BLaER1 (cell line): ENCODE measurements around the gene DERA.
A peak's percentile ranks its signal among the peaks of the same experiment; 100 is the strongest.
"Not testable (repeated sequence)": the region's sequence is repeated elsewhere in the genome, so short reads cannot be mapped to it uniquely, and the experiment has no call there.

Experiments
- H3K27ac ChIP-seq: shearing (Covaris generic); formaldehyde crosslinking; 2 replicates; pipeline ENCODE4 v1.8.1; 2022
- H3K27me3 ChIP-seq: shearing (Covaris generic); formaldehyde crosslinking; 2 replicates; pipeline ENCODE4 v1.8.1; 2022
- H3K36me3 ChIP-seq: shearing (Covaris generic); formaldehyde crosslinking; 2 replicates; pipeline ENCODE4 v1.8.1; 2022
- H3K4me1 ChIP-seq: shearing (Covaris generic); formaldehyde crosslinking; 2 replicates; pipeline ENCODE4 v1.8.1; 2022
- H3K4me2 ChIP-seq: shearing (Covaris generic); formaldehyde crosslinking; 2 replicates; pipeline ENCODE4 v1.8.1; 2022
- H3K4me3 ChIP-seq: shearing (Covaris generic); formaldehyde crosslinking; 2 replicates; pipeline ENCODE4 v1.8.1; 2022
- H3K9ac ChIP-seq: shearing (Covaris generic); formaldehyde crosslinking; 2 replicates; pipeline ENCODE4 v1.8.1; 2022
- H3K9me3 ChIP-seq: shearing (Covaris generic); formaldehyde crosslinking; 2 replicates; pipeline ENCODE4 v1.8.1; 2022
- H4K20me1 ChIP-seq: shearing (Covaris generic); formaldehyde crosslinking; 2 replicates; pipeline ENCODE4 v1.8.1; 2022
- Cebpa-rat ChIP-seq: shearing (Covaris generic); IDR thresholded peaks from 2 replicates; pipeline ENCODE4 v1.8.1; 2022

DERA gene

DNA sequence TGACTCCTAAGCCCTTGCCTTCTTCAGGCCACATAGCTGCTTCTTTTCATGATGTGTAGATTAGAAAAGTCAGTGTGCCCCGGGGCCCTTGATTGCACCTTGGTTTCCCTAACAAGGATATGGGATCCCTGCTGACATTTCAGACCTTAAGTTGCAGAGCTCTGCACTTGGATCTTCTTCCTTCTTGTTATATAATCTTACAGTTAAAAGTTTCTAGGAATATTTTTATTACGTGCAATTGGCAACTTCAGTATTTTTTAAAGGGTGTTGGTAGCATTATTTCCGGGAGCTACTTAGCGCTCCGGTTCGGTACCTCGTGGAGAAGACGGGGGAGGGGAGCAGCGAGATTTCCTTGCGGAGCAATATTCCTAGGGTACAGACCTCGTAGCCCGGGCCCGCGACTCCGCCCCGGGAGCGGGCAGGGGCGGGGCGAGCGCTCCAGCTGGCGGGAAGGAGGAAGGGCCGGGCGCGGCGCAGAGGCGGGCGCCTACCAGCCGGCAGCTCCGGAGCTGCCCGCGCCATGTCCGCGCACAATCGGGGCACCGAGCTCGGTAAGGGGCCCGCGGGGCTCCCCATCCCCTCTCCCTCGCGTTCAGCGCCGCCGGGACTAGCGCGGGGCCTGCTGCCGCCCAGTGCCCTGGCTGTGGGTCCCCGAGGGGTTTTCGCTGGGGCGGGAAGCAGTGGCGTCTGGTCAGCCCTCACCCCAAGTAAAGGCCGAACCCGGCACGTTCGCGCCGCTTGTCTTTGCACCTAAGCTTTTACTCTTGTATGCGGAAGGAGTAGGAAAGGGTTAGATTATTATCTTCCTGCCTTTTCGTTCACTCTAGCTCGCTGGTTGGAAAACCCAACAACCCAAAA, at the start of gene DERA:
DERA (plus strand) TSS at position 469 of the 858 bp plus-strand sequence; CDS start at position 521, 52 bp downstream.
- Histone ChIP-seq H3K36me3 (peaks cover 11% of the 10 kb centered on the region), H3K4me3 (peak within 1 kb of the TSS; percentile 79), H4K20me1 (no peaks in the 10 kb centered on the region), H3K27ac (peak within 1 kb of the TSS; percentile 93), H3K4me2 (peak within 1 kb of the TSS; percentile 78), H3K9ac (peak within 1 kb of the TSS; percentile 93), H3K4me1 (peaks cover 13% of the 10 kb centered on the region), H3K27me3 (no peaks in the 10 kb centered on the region), H3K9me3 (no peaks in the 10 kb centered on the region)
- TF ChIP-seq Cebpa-rat = no peak

- Histone ChIP-seq H3K9ac (no peak overlapping the region), H3K9me3 (no peaks in the 10 kb centered on the region), H3K27ac (no peak overlapping the region), H3K4me3 (no peak overlapping the region), H3K4me1 (peaks cover 28% of the 10 kb centered on the region), H3K27me3 (no peaks in the 10 kb centered on the region), H3K36me3 (no peaks in the 10 kb centered on the region), H3K4me2 (no peak overlapping the region), H4K20me1 (no peaks in the 10 kb centered on the region)
- TF ChIP-seq Cebpa-rat = no peak
These were observed 49.7 kb upstream of the DERA start for GRCh38 chr12:15861404-15861803.

DNA sequence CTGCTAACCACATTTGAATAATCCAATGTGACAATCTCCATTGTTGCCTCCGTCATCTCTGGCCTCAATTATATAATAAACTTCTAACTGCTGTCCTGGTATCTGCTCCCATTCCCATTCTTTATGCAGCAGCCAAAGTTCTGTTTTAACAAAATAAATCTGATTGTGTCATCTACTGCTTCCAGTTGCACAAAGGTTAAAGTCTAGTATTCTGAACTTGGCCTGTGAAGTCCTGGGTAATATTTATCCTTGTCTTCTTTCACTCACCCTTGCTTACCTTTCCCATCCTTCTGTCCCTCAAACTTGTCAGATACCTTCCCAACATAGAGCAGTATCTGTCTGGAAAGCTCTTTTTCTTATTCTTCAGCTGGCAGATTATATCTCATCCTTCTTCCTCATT, 48.3 kb upstream of the DERA start:
- H3K36me3 ChIP-seq = no peaks in the 10 kb centered on the region
- H3K9ac ChIP-seq = no peak overlapping the region
- H3K9me3 ChIP-seq = no peaks in the 10 kb centered on the region
- H3K4me2 ChIP-seq = no peak overlapping the region
- H3K27ac ChIP-seq = no peak overlapping the region
- H3K4me3 ChIP-seq = no peak overlapping the region
- TF ChIP-seq Cebpa-rat = no peak
- peaks cover 28% of the 10 kb centered on the region for H3K4me1 ChIP-seq
- H4K20me1 ChIP-seq = no peaks in the 10 kb centered on the region
- no peaks in the 10 kb centered on the region for H3K27me3 ChIP-seq

DNA sequence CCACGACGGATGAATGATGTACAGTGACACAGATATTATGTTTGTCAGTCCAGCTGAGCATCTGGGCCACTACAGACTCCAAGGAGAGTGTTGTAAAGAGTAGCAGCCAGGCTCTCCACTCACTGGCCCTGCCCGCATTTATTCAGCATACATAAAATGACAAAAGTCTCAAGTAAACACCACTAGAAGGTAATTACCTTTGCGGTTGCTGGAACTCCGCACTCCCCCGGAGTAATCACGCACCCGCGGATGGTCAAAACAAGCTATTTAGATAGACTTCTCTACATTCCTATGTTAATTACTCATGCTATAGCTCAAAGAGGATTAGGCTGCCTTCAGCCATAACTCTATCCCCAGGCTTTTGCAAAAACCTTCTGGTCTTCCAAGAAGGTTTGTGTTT, 47.8 kb upstream of the DERA start:
- Histone ChIP-seq H3K4me1 (peaks cover 26% of the 10 kb centered on the region), H3K36me3 (no peaks in the 10 kb centered on the region), H3K9me3 (no peaks in the 10 kb centered on the region), H3K27ac (no peak overlapping the region), H3K27me3 (no peaks in the 10 kb centered on the region), H3K9ac (no peak overlapping the region), H3K4me3 (no peak overlapping the region), H4K20me1 (no peaks in the 10 kb centered on the region), H3K4me2 (peak overlapping the region; percentile 54)
- TF ChIP-seq Cebpa-rat = no peak

GRCh38 chr12:15863984-15864383, 47.1 kb upstream of the DERA start:
- TF ChIP-seq Cebpa-rat = no peak
- Histone ChIP-seq H3K4me2 (peak overlapping the region; percentile 54), H4K20me1 (no peaks in the 10 kb centered on the region), H3K27ac (no peak overlapping the region), H3K36me3 (no peaks in the 10 kb centered on the region), H3K9ac (no peak overlapping the region), H3K4me3 (no peak overlapping the region), H3K9me3 (peaks cover 2% of the 10 kb centered on the region; the same call in 1 of the 2 replicates), H3K4me1 (peaks cover 20% of the 10 kb centered on the region), H3K27me3 (no peaks in the 10 kb centered on the region)

DNA sequence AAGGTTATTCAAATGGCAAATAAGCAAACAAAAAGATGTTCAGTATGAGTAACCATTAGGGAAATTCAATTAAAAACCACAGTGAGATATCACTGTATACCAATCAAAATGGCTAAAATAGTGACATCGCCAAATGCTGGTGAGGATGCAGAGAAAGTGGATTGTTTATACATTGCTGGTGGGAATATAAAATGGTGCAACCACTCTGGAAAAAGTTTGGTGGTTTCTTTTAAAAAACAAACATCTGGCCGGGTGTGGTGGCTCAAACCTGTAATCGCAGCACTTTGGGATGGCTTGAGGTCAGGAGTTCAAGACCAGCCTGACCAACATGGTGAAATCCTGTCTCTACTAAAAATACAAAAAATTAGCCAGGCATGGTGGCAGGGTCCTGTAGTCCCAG, 42.9 kb upstream of the DERA start:
- Histone ChIP-seq H3K9ac (no peak overlapping the region), H3K36me3 (no peaks in the 10 kb centered on the region), H3K4me2 (no peak overlapping the region), H3K9me3 (peaks cover 4% of the 10 kb centered on the region; the same call in 1 of the 2 replicates), H3K4me3 (no peak overlapping the region), H3K27ac (no peak overlapping the region), H3K27me3 (no peaks in the 10 kb centered on the region), H3K4me1 (peaks cover 18% of the 10 kb centered on the region), H4K20me1 (no peaks in the 10 kb centered on the region)
- TF ChIP-seq Cebpa-rat = no peak

DNA sequence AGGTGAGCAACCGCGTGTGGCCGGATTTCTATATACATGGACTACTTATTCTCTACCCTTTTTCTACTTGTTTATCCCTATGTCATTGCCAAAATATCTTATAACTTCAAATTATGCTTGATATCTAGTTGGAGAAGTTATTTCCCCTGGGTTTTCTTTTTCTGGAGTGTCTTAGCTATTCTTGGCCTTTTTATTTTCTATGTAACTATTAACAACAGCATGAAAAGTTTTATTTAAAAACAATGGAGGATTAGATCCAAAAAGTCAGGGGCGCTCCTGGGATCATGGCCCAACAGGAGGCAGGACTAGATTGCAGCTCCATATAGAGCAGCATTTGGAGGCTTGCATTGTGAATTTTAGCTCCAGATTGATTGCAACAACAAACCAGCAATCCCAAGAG, 37.6 kb upstream of the DERA start:
- H3K9me3 ChIP-seq = peaks cover 16% of the 10 kb centered on the region
- H3K27me3 ChIP-seq = no peaks in the 10 kb centered on the region
- H3K4me3 ChIP-seq = no peak overlapping the region
- H4K20me1 ChIP-seq = no peaks in the 10 kb centered on the region
- peaks cover 9% of the 10 kb centered on the region for H3K4me1 ChIP-seq
- no peak overlapping the region for H3K4me2 ChIP-seq
- no peak overlapping the region for H3K27ac ChIP-seq
- H3K9ac ChIP-seq = no peak overlapping the region
- no peak for TF ChIP-seq Cebpa-rat
- no peaks in the 10 kb centered on the region for H3K36me3 ChIP-seq

GRCh38 chr12:15874556-15875145, 36.5 kb upstream of the DERA start:
- H3K36me3 ChIP-seq, H3K4me2 ChIP-seq, H3K4me1 ChIP-seq, H3K27ac ChIP-seq, H3K9ac ChIP-seq, H4K20me1 ChIP-seq, H3K4me3 ChIP-seq, H3K27me3 ChIP-seq: not testable (repeated sequence)
- peaks cover 12% of the 10 kb centered on the region for H3K9me3 ChIP-seq

GRCh38 chr12:15875863-15876262, 35.3 kb upstream of the DERA start:
- Histone ChIP-seq H3K4me2 (peak overlapping the region; percentile 39), H4K20me1 (no peaks in the 10 kb centered on the region)
- no peak for TF ChIP-seq Cebpa-rat

GRCh38 chr12:15879413-15879812, 31.7 kb upstream of the DERA start:
- H3K27me3 ChIP-seq = no peaks in the 10 kb centered on the region
- H3K4me3 ChIP-seq = no peak overlapping the region
- H3K27ac ChIP-seq = no peak overlapping the region
- H3K4me2 ChIP-seq = no peak overlapping the region
- H4K20me1 ChIP-seq = peaks cover 21% of the 10 kb centered on the region
- TF ChIP-seq Cebpa-rat = no peak
- peaks cover 31% of the 10 kb centered on the region for H3K4me1 ChIP-seq
- no peak overlapping the region for H3K9ac ChIP-seq
- H3K9me3 ChIP-seq = peaks cover 7% of the 10 kb centered on the region
- no peaks in the 10 kb centered on the region; the same call in 1 of the 2 replicates for H3K36me3 ChIP-seq

More at GRCh38 chr12:15875863-15876262, 35.3 kb upstream of the DERA start:
- H3K4me3 ChIP-seq = no peak overlapping the region
- no peaks in the 10 kb centered on the region for H3K27me3 ChIP-seq
- no peak overlapping the region for H3K27ac ChIP-seq
- H3K4me1 ChIP-seq = peaks cover 10% of the 10 kb centered on the region
- H3K9ac ChIP-seq = no peak overlapping the region
- H3K9me3 ChIP-seq = peaks cover 12% of the 10 kb centered on the region
- H3K36me3 ChIP-seq = no peaks in the 10 kb centered on the region
